Lung (tissue), 5 donors: ENCODE measurements around the gene DYTN. TPM values are rescaled to one million over a fixed set of nuclear protein-coding genes. Genes with fewer than 3 reads are reported as not detected.

Source experiments
- polyA plus RNA-seq, 2 donors: library from polyadenylated mRNA; stranded (reverse); fragments of 200-250 nt; gene quantifications; one replicate each; pipeline ENCODE4 v1.2.1, GENCODE V29; 2013
- small RNA-seq: library from RNA; depleted of rRNA; stranded (forward); fragments of <200 nt; gene quantifications from one replicate; pipeline ENCODE3, GENCODE V24; 2014; ENCODE audit warnings: low replicate concordance
- total RNA-seq, 2 donors: library from RNA; depleted of rRNA in 1 of 2; stranded (reverse); fragments of >200 nt in 1 of 2; gene quantifications; one replicate each; pipeline ENCODE4 v1.2.1, GENCODE V29; 2014 to 2021
- donor health status: Bipolar disorder and iron deficiency.
- donor health status: healthy.
- donor health status: DM: yes; HTN: yes; CAD: no.

DYTN gene
- total and polyA plus RNA-seq, 4 donors: 0.07 TPM; not detected in 3

Small RNAs within 50 kb of the gene (small RNA-seq; reads per million reads assigned to genes)
- gene RF00019: not detected

Other genes with a start within 250 kb of the DYTN start
- gene FAM237A, start 75.9 kb downstream of the DYTN start, total RNA-seq: not detected
- not detected for gene FAM237A, start 75.9 kb downstream of the DYTN start, polyA plus RNA-seq
- gene MDH1B, start 46.9 kb upstream of the DYTN start, total RNA-seq: 10 to 100 TPM; 10.9 to 15.0 TPM
- 1 to 10 TPM; 3.1 to 3.8 TPM for gene MDH1B, start 46.9 kb upstream of the DYTN start, polyA plus RNA-seq
- 10 to 100 TPM; 22.0 to 41.4 TPM for gene FASTKD2, start 47.2 kb upstream of the DYTN start, total RNA-seq
- 10 to 100 TPM in 1 of 2 donors, 1 to 10 TPM in 1; 9.8 to 18.5 TPM for gene FASTKD2, start 47.2 kb upstream of the DYTN start, polyA plus RNA-seq
- under 1 TPM in 1 of 2 donors, not detected in 1; 0.20 TPM for gene CPO, start 221.1 kb upstream of the DYTN start, total RNA-seq
- under 1 TPM; 0.07 to 0.14 TPM for gene CPO, start 221.1 kb upstream of the DYTN start, polyA plus RNA-seq